BLaER1 (cell line): Measurements from ENCODE around the gene MARF1.
"Not testable (repeated sequence)": the region's sequence is repeated elsewhere in the genome, so short reads cannot be mapped to it uniquely, and the experiment has no call there.

ENCODE experiments used
- H3K27ac ChIP-seq: shearing (Covaris generic); formaldehyde crosslinking; 2 replicates; pipeline ENCODE4 v1.8.1; 2022
- H3K27me3 ChIP-seq: shearing (Covaris generic); formaldehyde crosslinking; 2 replicates; pipeline ENCODE4 v1.8.1; 2022
- H3K36me3 ChIP-seq: shearing (Covaris generic); formaldehyde crosslinking; 2 replicates; pipeline ENCODE4 v1.8.1; 2022
- H3K4me1 ChIP-seq: shearing (Covaris generic); formaldehyde crosslinking; 2 replicates; pipeline ENCODE4 v1.8.1; 2022
- H3K4me2 ChIP-seq: shearing (Covaris generic); formaldehyde crosslinking; 2 replicates; pipeline ENCODE4 v1.8.1; 2022
- H3K4me3 ChIP-seq: shearing (Covaris generic); formaldehyde crosslinking; 2 replicates; pipeline ENCODE4 v1.8.1; 2022
- H3K9ac ChIP-seq: shearing (Covaris generic); formaldehyde crosslinking; 2 replicates; pipeline ENCODE4 v1.8.1; 2022
- H3K9me3 ChIP-seq: shearing (Covaris generic); formaldehyde crosslinking; 2 replicates; pipeline ENCODE4 v1.8.1; 2022
- H4K20me1 ChIP-seq: shearing (Covaris generic); formaldehyde crosslinking; 2 replicates; pipeline ENCODE4 v1.8.1; 2022
- Cebpa-rat ChIP-seq: shearing (Covaris generic); IDR thresholded peaks from 2 replicates; pipeline ENCODE4 v1.8.1; 2022

Gene MARF1

DNA sequence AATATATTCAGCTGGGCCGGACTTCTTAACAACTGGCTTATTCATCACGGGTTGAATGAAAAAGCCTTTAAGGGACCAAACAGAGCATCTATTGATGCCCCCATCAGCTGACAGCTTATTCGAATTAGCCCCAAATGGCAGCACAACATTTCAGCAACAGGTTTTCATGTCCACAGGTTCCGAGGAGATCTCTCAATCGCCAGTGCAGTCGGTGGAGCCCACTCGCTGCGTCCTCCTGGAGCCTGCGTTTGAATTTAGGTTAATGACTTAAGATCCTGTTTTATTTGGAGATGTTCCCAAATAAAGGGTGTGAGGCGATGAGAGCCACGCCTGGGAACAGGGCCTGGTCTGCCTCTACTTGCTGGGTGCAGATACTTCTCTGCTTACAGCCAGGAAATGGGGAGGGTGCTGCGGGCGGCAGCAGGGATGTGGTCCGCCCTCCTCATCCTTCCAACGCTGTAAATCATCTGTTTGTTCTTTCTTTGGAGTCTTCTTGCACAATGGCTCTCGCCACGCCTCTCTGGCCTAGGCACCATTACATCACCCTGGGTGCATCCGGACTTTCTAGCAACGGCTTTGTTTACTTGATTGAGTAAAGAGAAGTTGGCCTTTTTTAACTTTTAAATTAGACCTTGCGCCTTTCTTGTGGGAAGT, 29.7 kb upstream of the MARF1 start:
- no peaks in the 10 kb centered on the region for H3K9me3 ChIP-seq
- peak overlapping the region; percentile 78 for H3K4me2 ChIP-seq
- no peaks in the 10 kb centered on the region for H3K27me3 ChIP-seq
- peak overlapping the region; percentile 92 for H3K27ac ChIP-seq
- H4K20me1 ChIP-seq: no peaks in the 10 kb centered on the region
- peak overlapping the region; percentile 35; the same call in 1 of the 2 replicates for H3K4me3 ChIP-seq
- H3K9ac ChIP-seq: peak overlapping the region; percentile 78
- peak; percentile 100 for TF ChIP-seq Cebpa-rat
- H3K36me3 ChIP-seq: peaks cover 84% of the 10 kb centered on the region
- peaks cover 46% of the 10 kb centered on the region for H3K4me1 ChIP-seq

DNA sequence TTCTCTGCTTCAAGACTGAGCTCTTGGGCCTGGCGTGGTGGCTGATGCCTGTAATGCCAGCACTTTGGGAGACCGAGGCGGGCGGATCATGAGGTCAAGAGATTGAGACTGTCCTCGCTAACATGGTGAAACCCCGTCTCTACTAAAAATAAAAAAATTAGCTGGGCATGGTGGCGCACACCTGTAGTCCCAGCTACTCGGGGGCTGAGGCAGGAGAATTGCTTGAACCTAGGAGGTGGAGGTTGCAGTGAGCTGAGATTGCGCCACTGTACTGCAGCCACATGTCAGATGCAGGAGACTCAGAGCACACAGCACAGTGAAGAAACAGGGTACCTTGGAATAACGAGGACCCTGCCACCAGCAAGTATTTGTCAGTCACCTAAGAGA, 29.2 kb upstream of the MARF1 start:
- Histone ChIP-seq H3K27ac (peak overlapping the region; percentile 92), H3K36me3 (peaks cover 84% of the 10 kb centered on the region), H3K4me2 (peak overlapping the region; percentile 78), H3K9ac (peak overlapping the region; percentile 78), H3K4me1 (peaks cover 46% of the 10 kb centered on the region)
- not testable (repeated sequence) for H3K27me3 ChIP-seq, H3K9me3 ChIP-seq, H3K4me3 ChIP-seq, H4K20me1 ChIP-seq

DNA sequence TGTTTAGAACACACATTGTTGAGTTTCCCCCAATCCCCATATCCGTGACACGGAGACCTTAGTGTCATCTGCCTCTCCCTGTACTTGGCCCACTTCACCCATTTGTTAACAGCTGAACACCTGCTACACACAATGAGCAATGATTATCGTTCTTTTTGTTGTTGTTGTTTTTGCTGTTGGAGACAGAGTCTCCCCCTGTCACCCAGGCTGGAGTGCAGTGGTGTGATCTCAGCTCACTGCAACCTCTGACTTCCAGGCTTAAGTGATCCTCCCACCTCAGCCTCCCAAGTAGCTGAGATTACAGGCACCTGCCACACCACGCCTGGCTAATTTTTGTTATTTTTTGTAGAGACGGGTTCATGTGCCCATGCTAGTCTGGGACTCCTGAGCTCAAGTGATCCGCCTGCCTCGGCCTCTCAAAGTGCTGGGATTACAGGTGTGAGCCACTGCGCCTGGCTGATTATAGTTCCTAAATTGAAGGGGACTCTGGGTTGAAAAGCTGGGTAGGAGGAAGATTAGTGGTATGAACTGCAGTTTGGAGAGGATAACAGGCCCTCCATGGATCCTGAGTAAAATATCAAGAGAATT, 28.7 kb upstream of the MARF1 start:
- peaks cover 46% of the 10 kb centered on the region for H3K4me1 ChIP-seq
- H3K4me2 ChIP-seq: peak overlapping the region; percentile 78
- no peak overlapping the region for H3K4me3 ChIP-seq
- peaks cover 84% of the 10 kb centered on the region for H3K36me3 ChIP-seq
- no peaks in the 10 kb centered on the region for H4K20me1 ChIP-seq
- no peaks in the 10 kb centered on the region for H3K27me3 ChIP-seq
- H3K9me3 ChIP-seq: no peaks in the 10 kb centered on the region
- no peak for TF ChIP-seq Cebpa-rat
- peak overlapping the region; percentile 92 for H3K27ac ChIP-seq
- H3K9ac ChIP-seq: peak overlapping the region; percentile 78

DNA sequence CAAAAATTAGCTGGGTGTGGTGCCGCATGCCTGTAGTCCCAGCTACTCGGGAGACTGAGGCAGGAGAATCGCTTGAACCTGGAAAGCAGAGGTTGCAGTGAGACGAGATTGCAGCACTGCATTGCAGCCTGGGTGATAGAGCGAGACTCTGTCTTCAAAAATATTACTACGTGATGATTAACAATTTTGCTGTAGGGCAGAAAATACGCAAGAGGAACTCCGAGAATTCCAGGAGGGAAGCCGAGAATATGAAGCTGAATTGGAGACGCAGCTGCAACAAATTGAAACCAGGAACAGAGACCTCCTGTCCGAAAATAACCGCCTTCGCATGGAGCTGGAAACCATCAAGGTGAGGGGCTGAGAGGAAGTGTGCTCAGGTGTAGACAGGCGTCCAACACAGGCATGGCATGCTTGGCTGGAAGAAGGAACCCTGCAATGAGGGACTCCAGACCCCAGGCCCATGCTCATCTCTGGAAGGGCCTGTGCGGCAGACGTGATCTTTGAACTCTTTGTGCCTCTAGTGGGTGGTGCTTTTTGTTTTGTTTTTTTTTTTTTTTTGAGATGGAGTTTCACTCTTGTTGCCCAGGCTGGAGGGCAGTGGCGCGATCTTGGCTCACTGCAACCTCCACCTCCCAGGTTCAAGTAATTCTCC, 24.3 kb upstream of the MARF1 start:
- Histone ChIP-seq H3K4me2 (no peak overlapping the region), H3K9me3 (no peaks in the 10 kb centered on the region)

DNA sequence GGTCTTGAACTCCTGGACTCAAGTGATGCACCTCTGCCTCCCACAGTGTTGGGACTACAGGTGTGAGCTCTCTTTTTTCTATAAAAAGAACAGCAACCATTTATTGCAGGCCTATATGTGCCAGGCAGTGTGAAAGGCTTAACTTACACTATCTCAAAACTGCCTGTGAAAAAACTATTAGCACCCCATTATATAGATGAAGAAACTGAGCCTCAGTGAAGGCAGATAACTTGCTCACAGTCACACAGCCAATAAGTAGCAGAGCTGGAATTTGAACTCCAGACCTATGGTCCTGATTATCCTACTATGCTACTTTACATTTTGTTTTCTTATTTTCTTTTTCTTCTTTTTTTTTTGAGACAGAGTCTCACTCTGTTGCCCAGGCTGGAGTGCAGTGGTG, 22.2 kb upstream of the MARF1 start:
- Histone ChIP-seq H3K4me1 (peaks cover 2% of the 10 kb centered on the region; the same call in 1 of the 2 replicates), H3K9ac (no peak overlapping the region), H4K20me1 (peaks cover 53% of the 10 kb centered on the region), H3K27me3 (no peaks in the 10 kb centered on the region), H3K36me3 (peaks cover 100% of the 10 kb centered on the region), H3K4me2 (no peak overlapping the region), H3K4me3 (no peak overlapping the region), H3K27ac (no peak overlapping the region), H3K9me3 (no peaks in the 10 kb centered on the region)
- TF ChIP-seq Cebpa-rat: no peak

More for the DNA sequence above, 24.3 kb upstream of the MARF1 start:
- no peak for TF ChIP-seq Cebpa-rat
- H3K4me1 ChIP-seq: peaks cover 15% of the 10 kb centered on the region
- H3K27ac ChIP-seq: no peak overlapping the region
- no peak overlapping the region for H3K4me3 ChIP-seq
- no peaks in the 10 kb centered on the region for H3K27me3 ChIP-seq
- H4K20me1 ChIP-seq: peaks cover 32% of the 10 kb centered on the region
- H3K9ac ChIP-seq: no peak overlapping the region
- H3K36me3 ChIP-seq: peaks cover 98% of the 10 kb centered on the region

DNA sequence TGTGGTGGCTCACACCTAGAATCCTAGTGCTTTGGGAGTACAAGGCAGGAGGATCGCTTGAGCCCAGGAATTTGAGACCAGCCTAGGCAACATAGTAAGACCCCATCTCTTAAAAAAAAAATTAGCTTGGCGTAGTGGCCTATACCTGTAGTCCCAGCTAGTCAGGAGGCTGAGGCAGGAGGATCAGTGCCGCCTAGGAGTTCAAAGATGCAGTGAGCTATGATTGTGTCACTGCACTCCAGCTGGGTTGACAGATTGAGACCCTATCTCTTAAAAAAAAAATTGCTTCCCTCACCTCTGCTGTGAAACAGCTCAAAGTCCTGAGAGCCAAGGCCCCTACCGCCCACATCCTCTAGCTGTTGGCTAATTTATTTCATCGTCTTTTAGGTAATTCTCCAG, 17.2 kb upstream of the MARF1 start:
- peaks cover 92% of the 10 kb centered on the region for H4K20me1 ChIP-seq
- H3K4me3 ChIP-seq: no peak overlapping the region
- H3K4me2 ChIP-seq: 0 out of 2 replicates have a peak overlapping the region, but pooled peaks have one; percentile 40
- no peaks in the 10 kb centered on the region for H3K9me3 ChIP-seq
- H3K27ac ChIP-seq: no peak overlapping the region
- H3K9ac ChIP-seq: no peak overlapping the region
- peaks cover 23% of the 10 kb centered on the region for H3K4me1 ChIP-seq
- TF ChIP-seq Cebpa-rat: no peak
- H3K36me3 ChIP-seq: peaks cover 69% of the 10 kb centered on the region
- H3K27me3 ChIP-seq: no peaks in the 10 kb centered on the region

DNA sequence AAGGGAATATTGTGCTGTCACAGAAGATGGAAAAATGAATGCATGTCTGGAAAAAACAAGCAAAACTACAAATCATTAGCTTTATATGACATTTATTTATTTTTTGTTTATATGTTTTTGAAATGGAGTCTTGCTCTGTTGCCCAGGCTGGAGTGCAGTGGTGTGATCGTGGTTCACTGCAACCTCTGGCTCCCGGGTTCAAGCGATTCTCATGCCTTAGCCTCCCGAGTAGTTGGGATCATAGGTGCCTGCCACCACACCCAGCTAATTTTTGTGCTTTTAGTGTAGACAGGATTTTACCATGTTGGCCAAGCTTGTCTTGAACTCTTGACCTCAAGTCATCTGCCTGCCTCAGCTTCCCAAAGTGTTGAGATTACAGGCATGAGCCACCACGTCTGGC, 15.6 kb upstream of the MARF1 start:
- Histone ChIP-seq H4K20me1 (peaks cover 94% of the 10 kb centered on the region), H3K27ac (no peak overlapping the region), H3K27me3 (no peaks in the 10 kb centered on the region), H3K4me3 (no peak overlapping the region), H3K36me3 (peaks cover 68% of the 10 kb centered on the region), H3K4me1 (peaks cover 23% of the 10 kb centered on the region), H3K9ac (no peak overlapping the region), H3K9me3 (no peaks in the 10 kb centered on the region), H3K4me2 (peak overlapping the region; percentile 40)
- TF ChIP-seq Cebpa-rat: no peak

DNA sequence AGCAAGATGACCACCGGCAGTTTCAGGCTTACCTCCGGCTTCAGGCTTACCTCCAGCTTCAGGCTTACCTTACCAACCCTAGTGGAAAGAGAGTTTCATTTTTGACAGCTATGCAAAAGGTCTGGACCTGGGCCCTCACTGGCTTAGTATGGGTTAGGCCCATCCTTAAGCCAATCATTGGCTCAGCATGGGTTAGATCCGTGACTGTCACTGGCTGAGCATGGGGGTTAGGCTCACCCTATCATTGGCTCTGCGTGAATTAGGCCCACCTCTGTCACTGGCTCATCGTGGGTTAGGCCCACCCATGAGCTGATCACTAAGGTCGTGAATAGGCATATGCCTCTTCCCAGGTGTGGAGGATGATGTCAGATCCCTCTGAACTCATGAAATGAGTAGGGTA, 15.2 kb upstream of the MARF1 start:
- TF ChIP-seq Cebpa-rat: no peak
- Histone ChIP-seq H3K9ac (no peak overlapping the region), H3K4me1 (peaks cover 25% of the 10 kb centered on the region), H4K20me1 (peaks cover 94% of the 10 kb centered on the region), H3K36me3 (peaks cover 66% of the 10 kb centered on the region), H3K4me2 (0 out of 2 replicates have a peak overlapping the region, but pooled peaks have one; percentile 40), H3K9me3 (no peaks in the 10 kb centered on the region), H3K4me3 (no peak overlapping the region), H3K27ac (no peak overlapping the region), H3K27me3 (no peaks in the 10 kb centered on the region)

DNA sequence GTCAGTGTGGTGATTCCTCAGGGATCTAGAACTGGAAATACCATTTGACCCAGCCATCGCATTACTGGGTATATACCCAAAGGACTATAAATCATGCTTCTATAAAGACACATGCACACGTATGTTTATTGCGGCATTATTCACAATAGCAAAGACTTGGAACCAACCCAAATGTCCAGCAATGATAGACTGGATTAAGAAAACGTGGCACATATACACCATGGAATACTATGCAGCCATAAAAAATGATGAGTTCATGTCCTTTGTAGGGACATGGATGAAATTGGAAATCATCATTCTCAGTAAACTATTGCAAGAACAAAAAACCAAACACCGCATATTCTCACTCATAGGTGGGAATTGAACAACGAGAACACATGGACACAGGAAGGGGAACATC, 12.6 kb upstream of the MARF1 start:
- Histone ChIP-seq H3K4me1 (peaks cover 47% of the 10 kb centered on the region), H4K20me1 (peaks cover 94% of the 10 kb centered on the region), H3K36me3 (peaks cover 54% of the 10 kb centered on the region)
- H3K27ac ChIP-seq, H3K4me3 ChIP-seq, H3K4me2 ChIP-seq, H3K9me3 ChIP-seq, H3K27me3 ChIP-seq, H3K9ac ChIP-seq: not testable (repeated sequence)

DNA sequence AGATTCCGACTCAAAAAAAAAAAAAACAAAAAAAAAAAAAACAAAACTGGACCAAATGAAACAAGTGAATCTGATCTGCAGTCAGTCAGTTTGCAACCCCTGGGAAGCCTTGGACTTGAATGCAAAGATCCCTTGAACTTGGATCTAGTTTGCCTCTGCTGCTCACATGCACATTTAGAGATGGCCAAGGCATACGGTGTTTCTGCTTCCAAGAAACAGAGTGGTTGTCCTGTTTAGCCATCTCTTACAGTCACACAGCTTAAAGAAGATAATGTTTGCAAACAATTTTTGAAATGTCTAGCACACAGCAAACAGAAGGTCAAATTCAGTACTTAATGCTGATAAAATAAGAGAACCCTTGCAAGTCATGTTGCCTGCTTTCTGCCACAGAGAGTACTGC, 11.6 kb upstream of the MARF1 start:
- no peak for TF ChIP-seq Cebpa-rat

More for the DNA sequence above, 11.6 kb upstream of the MARF1 start:
- Histone ChIP-seq H3K9me3 (no peaks in the 10 kb centered on the region), H4K20me1 (peaks cover 84% of the 10 kb centered on the region), H3K4me3 (no peak overlapping the region), H3K4me1 (peaks cover 43% of the 10 kb centered on the region), H3K36me3 (peaks cover 47% of the 10 kb centered on the region), H3K4me2 (no peak overlapping the region), H3K27me3 (no peaks in the 10 kb centered on the region), H3K9ac (no peak overlapping the region), H3K27ac (no peak overlapping the region)
